CD4-positive, alpha-beta T cell (primary cell): Measurements from ENCODE around the gene HOOK2. TPM values are rescaled to one million over a fixed set of nuclear protein-coding genes. Genes with fewer than 3 reads are reported as not detected.
A peak's percentile ranks its signal among the peaks of the same experiment; 100 is the strongest.

ENCODE experiments used
- ATAC-seq: fragments of 200-7000 bp; cut with Tn5 transposase; one replicate; pipeline ENCODE4 v1.10.0; 2022; ENCODE audit warnings: mild to moderate bottlenecking; ENCODE audit not compliant: poor library complexity
- CTCF ChIA-PET: fragments of 350-600 bp; sonication (Branson Sonifier 250); formaldehyde crosslinking; loops from one replicate; lab custom pipeline; 2021; ENCODE audit warnings: antibody characterized with exemption, inconsistent platforms; lab: Charles Lee
- POLR2A ChIA-PET: fragments of 350-600 bp; sonication (Branson Sonifier 250); formaldehyde crosslinking; loops from one replicate; lab custom pipeline; 2021; ENCODE audit warnings: antibody characterized with exemption, inconsistent platforms; lab: Charles Lee
- DNase-seq, 14 experiments: peaks; one replicate each; pipeline ENCODE4 v3.0.0-alpha.2; 2013 to 2020; ENCODE audit warnings: mixed read lengths in 2 of 14
- H3K27ac ChIP-seq, 2 donors: one replicate each; pipeline versions ENCODE4 v1.5.1 to v1.7.0; 2013; ENCODE audit warnings: low read length in 2 of 2, low read depth in 1 of 2, mild to moderate bottlenecking in 1 of 2
- H3K27me3 ChIP-seq, 2 experiments: 1 replicate in 1 of 2; 2 replicates in 1 of 2; pipeline versions ENCODE4 v1.6.1 to v1.7.0; 2013; ENCODE audit warnings: low read length in 2 of 2, control low read depth in 1 of 2, mild to moderate bottlenecking in 1 of 2, moderate library complexity in 1 of 2; ENCODE audit not compliant: insufficient read depth in 2 of 2, control insufficient read depth in 1 of 2
- H3K36me3 ChIP-seq: one replicate; pipeline ENCODE4 v1.6.1; 2013; ENCODE audit warnings: low read length, control low read depth; ENCODE audit not compliant: insufficient read depth
- H3K4me1 ChIP-seq: one replicate; pipeline ENCODE4 v1.6.1; 2013; ENCODE audit warnings: low read length, control low read depth; ENCODE audit not compliant: insufficient read depth
- H3K4me3 ChIP-seq: one replicate; pipeline ENCODE4 v1.5.1; 2013; ENCODE audit warnings: mild to moderate bottlenecking, low read length, moderate library complexity
- H3K9me3 ChIP-seq, 2 experiments: 1 replicate in 1 of 2; 2 replicates in 1 of 2; pipeline versions ENCODE4 v1.6.1 to v1.7.0; 2013; ENCODE audit warnings: low read length in 2 of 2, mild to moderate bottlenecking in 2 of 2, control low read depth in 1 of 2, moderate library complexity in 1 of 2; ENCODE audit not compliant: control insufficient read depth in 1 of 2, insufficient read depth in 1 of 2
- H3K27ac Mint-ChIP-seq: one replicate; pipeline ENCODE4 v1.8.0; 2020; ENCODE audit warnings: mixed read lengths
- H3K27me3 Mint-ChIP-seq: one replicate; pipeline ENCODE4 v1.8.0; 2021; ENCODE audit warnings: mixed read lengths
- H3K36me3 Mint-ChIP-seq: one replicate; pipeline ENCODE4 v1.8.0; 2021; ENCODE audit warnings: low read depth, mixed read lengths
- H3K4me1 Mint-ChIP-seq: one replicate; pipeline ENCODE4 v1.8.0; 2021; ENCODE audit warnings: low read depth, mixed read lengths
- H3K4me3 Mint-ChIP-seq: one replicate; pipeline ENCODE4 v1.8.0; 2020; ENCODE audit warnings: mild to moderate bottlenecking, mixed read lengths
- H3K9me3 Mint-ChIP-seq: one replicate; pipeline ENCODE4 v1.8.0; 2020; ENCODE audit warnings: mixed read lengths
- CTCF ChIP-seq: fragments of 200-600 bp; IDR thresholded peaks from one replicate; pipeline ENCODE4 v1.8.0; 2022; ENCODE audit warnings: antibody characterized with exemption, mild to moderate bottlenecking
- intact Hi-C, 2 experiments: fragments of 100-400 bp; cut with DNase I in 1 of 2; cut with micrococcal nuclease in 1 of 2; formaldehyde crosslinking; loops; one replicate each; pipeline versions ENCODE4 v1.15.1 to v1.9.0; 2023 to 2025; cut with DNase I, micrococcal nuclease
- total RNA-seq, 174 experiments: library from RNA in 2 of 174; stranded (reverse) in 2 of 174; gene quantifications; one replicate each; pipeline ENCODE4 v1.2.3 and lab custom pipeline; 2021 to 2026

The HOOK2 gene
- total RNA-seq, 2 experiments from 2014 or later: 14.8 to 17.0 TPM

GRCh38 chr19:12721656-12722565 lies 53.4 kb downstream of the HOOK2 start:
- ChIA-PET POLR2A (interaction anchor here (0.7 to 7.0 kb wide), 11 partner anchors 8 to 662 kb away, joined by 3 to 79 read pairs (median 7); partner anchors contain the start of genes DHPS, FBXW9, GCDH and GET3), CTCF (interaction anchor here (0.6 to 4.6 kb wide), 10 partner anchors 12 to 108 kb away, joined by 3 to 38 read pairs (median 4); partner anchors contain the start of genes DHPS and TRIR)
- Mint-ChIP-seq H3K9me3 (no peaks in the 10 kb centered on the region), H3K4me3 (peak overlapping the region; percentile 98), H3K4me1 (peaks cover 50% of the 10 kb centered on the region), H3K27me3 (no peaks in the 10 kb centered on the region), H3K36me3 (peaks cover 44% of the 10 kb centered on the region), H3K27ac (peak overlapping the region; percentile 89)
- Histone ChIP-seq H3K27ac (peak overlapping the region; percentile 34 to 59), H3K9me3 (no peaks in the 10 kb centered on the region), H3K4me3 (peak overlapping the region; percentile 69), H3K27me3 (no peaks in the 10 kb centered on the region), H3K36me3 (peaks cover 11% of the 10 kb centered on the region), H3K4me1 (peaks cover 39% of the 10 kb centered on the region)
- intact Hi-C loops: loop anchor here (1.0 to 5.0 kb wide), 4 partner anchors 12 to 41 kb away; partner anchors contain the start of genes DHPS (in 2 of the 2), FBXW9 (in 1 of the 2) and TRIR (in 1 of the 2)
- no peak for TF ChIP-seq CTCF
- ATAC-seq (peak; percentile 37), DNase-seq (peak in 13 of 14 experiments; percentile 14 to 76 (median 41))

- Mint-ChIP-seq H3K36me3 (peaks cover 47% of the 10 kb centered on the region), H3K4me1 (peaks cover 49% of the 10 kb centered on the region), H3K4me3 (peak overlapping the region; percentile 89), H3K27ac (peak overlapping the region; percentile 89), H3K9me3 (no peaks in the 10 kb centered on the region), H3K27me3 (no peaks in the 10 kb centered on the region)
- TF ChIP-seq CTCF: no peak
- Histone ChIP-seq H3K4me3 (peak overlapping the region; percentile 69), H3K4me1 (peaks cover 39% of the 10 kb centered on the region), H3K9me3 (no peaks in the 10 kb centered on the region), H3K36me3 (peaks cover 18% of the 10 kb centered on the region), H3K27me3 (no peaks in the 10 kb centered on the region), H3K27ac (peak overlapping the region; percentile 34 to 59)
- POLR2A ChIA-PET: interaction anchor here (1.0 to 7.0 kb wide), 8 partner anchors 12 to 110 kb away, joined by 3 to 79 read pairs (median 12); partner anchors contain the start of genes DHPS, FBXW9, GET3 and JUNB
- peak in 4 of 14 experiments; percentile 12 to 41 (median 36) for DNase-seq
- no peak for ATAC-seq
- CTCF ChIA-PET: interaction anchor here (0.9 to 1.9 kb wide), 4 partner anchors 36 to 56 kb away, joined by 3 to 11 read pairs (median 4); no protein-coding TSS in a partner anchor
- intact Hi-C loops: loop anchor here in 1 of 2 experiments (5.0 kb wide), 1 partner anchor 39 kb away; the partner anchor contains the start of gene DHPS
These were observed 54.3 kb downstream of the HOOK2 start for GRCh38 chr19:12720851-12721655.

GRCh38 chr19:12720296-12720695 lies 55.1 kb downstream of the HOOK2 start:
- H3K27ac ChIP-seq: no peak overlapping the region
- peak overlapping the region; percentile 89 for H3K27ac Mint-ChIP-seq
- ATAC-seq (no peak), DNase-seq (no peak)
- POLR2A ChIA-PET: interaction anchor here (1.0 to 7.0 kb wide), 3 partner anchors 13 to 51 kb away, joined by 3 to 79 read pairs (median 12); partner anchors contain the start of genes GET3 and TRIR
- CTCF ChIA-PET: no interaction called here
- peak overlapping the region; percentile 69 for H3K4me3 ChIP-seq
- no peaks in the 10 kb centered on the region for H3K27me3 Mint-ChIP-seq
- intact Hi-C loops: loop anchor here in 1 of 2 experiments (5.0 kb wide), 1 partner anchor 38 kb away; the partner anchor contains the start of gene DHPS
- peaks cover 39% of the 10 kb centered on the region for H3K4me1 ChIP-seq
- H3K4me1 Mint-ChIP-seq: peaks cover 49% of the 10 kb centered on the region
- TF ChIP-seq CTCF: no peak
- no peaks in the 10 kb centered on the region for H3K9me3 Mint-ChIP-seq
- H3K4me3 Mint-ChIP-seq: peak overlapping the region; percentile 83
- peaks cover 51% of the 10 kb centered on the region for H3K36me3 Mint-ChIP-seq
- H3K36me3 ChIP-seq: peaks cover 26% of the 10 kb centered on the region
- no peaks in the 10 kb centered on the region for H3K9me3 ChIP-seq
- no peaks in the 10 kb centered on the region for H3K27me3 ChIP-seq
